Mucosa of stomach (tissue), 1 donor: ENCODE results near the gene NOSTRIN.

Experiments used
- H3K27me3 ChIP-seq: one replicate; pipeline ENCODE4 v1.7.0; 2013; ENCODE audit warnings: mild to moderate bottlenecking, low read length; ENCODE audit not compliant: control insufficient read depth, insufficient read depth
- H3K36me3 ChIP-seq: one replicate; pipeline ENCODE4 v1.7.0; 2013; ENCODE audit warnings: low read length; ENCODE audit not compliant: control insufficient read depth, insufficient read depth
- H3K4me1 ChIP-seq: one replicate; pipeline ENCODE4 v1.7.0; 2013; ENCODE audit warnings: mild to moderate bottlenecking, low read length; ENCODE audit not compliant: control insufficient read depth, insufficient read depth
- H3K4me3 ChIP-seq: one replicate; pipeline ENCODE4 v1.7.0; 2013; ENCODE audit warnings: low read length
- H3K9ac ChIP-seq: one replicate; pipeline ENCODE4 v1.7.0; 2013; ENCODE audit warnings: mild to moderate bottlenecking, low read length, moderate library complexity
- H3K9me3 ChIP-seq: one replicate; pipeline ENCODE4 v1.7.0; 2013; ENCODE audit warnings: mild to moderate bottlenecking, low read length, moderate library complexity; ENCODE audit not compliant: control insufficient read depth
- donor health status: Pancreatic carcinoma.

Gene NOSTRIN

DNA sequence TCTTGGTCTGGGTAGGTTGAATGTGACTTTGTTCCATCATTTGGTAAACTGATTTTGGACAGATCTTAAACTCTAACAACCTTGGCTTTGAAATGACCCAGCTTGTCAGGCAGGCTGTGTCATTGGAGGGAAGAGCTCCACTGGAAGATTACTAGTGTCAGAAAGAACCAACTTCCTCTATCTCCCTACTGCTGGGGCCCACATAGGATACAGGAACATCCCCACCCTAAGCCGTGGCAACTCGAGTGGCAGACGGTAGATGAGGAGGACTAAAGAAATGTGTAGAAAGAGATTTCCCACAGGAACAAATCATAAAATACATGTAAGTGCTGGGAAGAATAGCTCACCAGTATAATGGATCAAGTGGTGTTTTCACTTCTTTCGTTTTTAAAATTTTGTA lies 94.3 kb downstream of the NOSTRIN start:
- no peaks in the 10 kb centered on the region for H3K4me1 ChIP-seq
- H3K27me3 ChIP-seq, result no peaks in the 10 kb centered on the region
- no peak overlapping the region for H3K9ac ChIP-seq
- H3K36me3 ChIP-seq, result no peaks in the 10 kb centered on the region
- H3K4me3 ChIP-seq, result no peak overlapping the region
- no peaks in the 10 kb centered on the region for H3K9me3 ChIP-seq

DNA sequence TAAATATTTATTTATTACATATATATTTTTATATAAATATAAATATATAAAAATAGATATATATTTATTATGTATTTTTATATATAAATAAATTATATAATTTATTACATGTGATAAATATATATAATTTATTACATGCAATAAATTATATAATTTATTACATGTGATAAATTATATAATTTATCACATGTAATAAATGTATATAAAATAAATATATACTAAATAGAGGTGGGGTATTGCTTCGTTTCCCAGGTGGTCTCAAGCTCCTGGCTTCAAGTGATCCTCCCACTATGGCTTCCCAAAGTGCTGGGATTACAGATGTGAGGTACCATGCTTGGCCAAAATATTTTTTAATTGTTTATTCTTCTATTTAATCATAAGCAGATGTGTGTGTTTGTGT lies 95.0 kb downstream of the NOSTRIN start:
- no peaks in the 10 kb centered on the region for H3K36me3 ChIP-seq
- no peaks in the 10 kb centered on the region for H3K9me3 ChIP-seq
- no peak overlapping the region for H3K4me3 ChIP-seq
- no peaks in the 10 kb centered on the region for H3K27me3 ChIP-seq
- H3K4me1 ChIP-seq, result no peaks in the 10 kb centered on the region
- no peak overlapping the region for H3K9ac ChIP-seq

DNA sequence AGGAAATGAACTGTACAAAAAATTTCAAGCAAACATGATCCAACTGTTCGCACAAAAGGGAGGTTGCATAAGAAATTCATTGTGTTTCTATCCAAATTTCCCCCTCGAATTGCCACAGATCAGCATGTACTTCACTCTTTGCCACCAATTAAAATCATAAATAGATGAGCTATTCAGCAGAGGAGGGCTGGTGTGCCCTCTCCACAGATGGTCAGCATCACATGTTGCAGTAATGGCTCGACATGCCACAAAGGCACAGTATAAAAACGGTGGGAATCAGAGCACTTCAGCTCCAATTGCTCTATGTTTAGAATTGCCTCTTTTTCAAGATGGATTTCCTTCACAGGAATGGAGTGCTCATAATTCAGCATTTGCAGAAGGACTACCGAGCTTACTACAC lies 98.6 kb downstream of the NOSTRIN start, which contains the start of gene G6PC2:
G6PC2 (plus strand) TSS at position 289 of the 400 bp plus-strand sequence; CDS start at position 330, 41 bp downstream.
- no peaks in the 10 kb centered on the region for H3K9me3 ChIP-seq
- H3K27me3 ChIP-seq, result no peaks in the 10 kb centered on the region
- no peaks in the 10 kb centered on the region for H3K36me3 ChIP-seq
- no peak within 1 kb of the TSS for H3K9ac ChIP-seq
- no peaks in the 10 kb centered on the region for H3K4me1 ChIP-seq
- no peak within 1 kb of the TSS for H3K4me3 ChIP-seq

DNA sequence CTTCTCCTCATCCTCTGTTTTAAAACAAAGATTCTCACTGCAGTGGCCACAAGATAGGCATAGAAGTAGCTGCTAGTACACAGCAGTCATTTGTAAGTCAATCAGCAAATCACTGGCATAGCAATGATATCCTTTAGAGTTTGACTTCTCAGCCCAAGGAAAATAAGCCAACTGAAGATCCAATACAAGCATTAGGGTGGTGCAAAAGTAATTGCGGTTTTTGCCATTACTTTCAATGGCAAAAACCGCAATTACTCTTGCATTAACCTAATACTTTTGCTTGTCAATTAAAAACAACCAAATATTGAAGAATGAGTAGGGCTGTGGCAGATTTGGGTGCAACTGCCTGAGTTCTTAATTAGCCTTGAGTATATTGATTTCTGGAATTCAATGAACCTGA lies 101.5 kb downstream of the NOSTRIN start:
- Histone ChIP-seq H3K4me3 (no peak overlapping the region), H3K36me3 (no peaks in the 10 kb centered on the region)

DNA sequence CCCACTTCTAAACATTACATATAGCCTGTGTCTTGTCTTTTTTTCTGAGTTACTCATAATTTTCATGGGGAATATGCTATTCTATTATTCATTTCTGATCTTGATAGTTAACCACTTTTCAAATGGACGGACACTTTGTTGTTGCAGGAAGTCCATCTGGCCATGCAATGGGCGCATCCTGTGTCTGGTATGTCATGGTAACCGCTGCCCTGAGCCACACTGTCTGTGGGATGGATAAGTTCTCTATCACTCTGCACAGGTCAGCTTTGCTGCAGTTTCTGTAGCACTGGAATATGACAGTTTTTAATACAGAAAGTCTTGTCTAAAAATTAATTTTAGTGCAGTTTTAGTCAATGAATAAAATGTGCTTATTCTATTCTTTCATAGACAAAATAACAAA lies 101.9 kb downstream of the NOSTRIN start:
- H3K4me3 ChIP-seq, result no peak overlapping the region
- H3K27me3 ChIP-seq, result no peaks in the 10 kb centered on the region
- no peak overlapping the region for H3K9ac ChIP-seq
- H3K9me3 ChIP-seq, result no peaks in the 10 kb centered on the region
- H3K36me3 ChIP-seq, result no peaks in the 10 kb centered on the region
- H3K4me1 ChIP-seq, result no peaks in the 10 kb centered on the region

More for the DNA sequence above, 101.5 kb downstream of the NOSTRIN start:
- H3K9ac ChIP-seq, result no peak overlapping the region
- no peaks in the 10 kb centered on the region for H3K27me3 ChIP-seq
- H3K9me3 ChIP-seq, result no peaks in the 10 kb centered on the region
- no peaks in the 10 kb centered on the region for H3K4me1 ChIP-seq

DNA sequence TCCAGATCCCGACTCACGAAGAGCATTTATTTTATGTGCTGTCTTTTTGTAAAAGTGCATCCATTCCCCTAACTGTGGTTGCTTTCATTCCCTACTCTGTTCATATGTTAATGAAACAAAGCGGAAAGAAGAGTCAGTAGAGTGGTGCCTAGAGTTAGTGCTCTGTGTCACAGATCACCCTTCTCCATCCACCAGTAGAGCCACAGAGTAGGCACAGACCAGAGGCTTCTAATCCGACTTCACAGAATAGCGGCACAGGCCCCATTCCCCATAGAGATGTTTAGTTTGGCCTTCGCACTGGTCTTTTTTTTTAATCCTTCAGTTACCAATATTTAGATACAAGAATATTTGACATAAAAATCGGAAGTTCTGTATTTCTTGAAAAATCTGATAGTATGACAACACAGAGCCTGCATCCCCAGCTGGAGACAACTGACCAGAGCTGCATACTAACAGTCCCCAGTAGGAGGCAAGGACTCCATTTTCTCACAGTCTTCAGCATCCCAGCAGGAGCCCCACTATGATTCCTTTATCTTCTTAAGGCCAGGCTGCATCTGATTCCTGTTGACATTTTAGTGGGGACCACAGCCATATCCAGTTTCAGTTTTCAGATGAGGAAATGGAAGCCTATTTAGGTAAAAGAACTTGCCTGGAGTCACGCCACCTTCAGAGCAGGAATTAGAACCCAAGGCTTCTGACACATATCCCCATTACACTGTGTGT lies 105.7 kb downstream of the NOSTRIN start:
- H3K4me1 ChIP-seq, result no peaks in the 10 kb centered on the region
- H3K27me3 ChIP-seq, result peaks cover 15% of the 10 kb centered on the region
- H3K36me3 ChIP-seq, result no peaks in the 10 kb centered on the region
- no peak overlapping the region for H3K4me3 ChIP-seq
- H3K9ac ChIP-seq, result no peak overlapping the region
- no peaks in the 10 kb centered on the region for H3K9me3 ChIP-seq

DNA sequence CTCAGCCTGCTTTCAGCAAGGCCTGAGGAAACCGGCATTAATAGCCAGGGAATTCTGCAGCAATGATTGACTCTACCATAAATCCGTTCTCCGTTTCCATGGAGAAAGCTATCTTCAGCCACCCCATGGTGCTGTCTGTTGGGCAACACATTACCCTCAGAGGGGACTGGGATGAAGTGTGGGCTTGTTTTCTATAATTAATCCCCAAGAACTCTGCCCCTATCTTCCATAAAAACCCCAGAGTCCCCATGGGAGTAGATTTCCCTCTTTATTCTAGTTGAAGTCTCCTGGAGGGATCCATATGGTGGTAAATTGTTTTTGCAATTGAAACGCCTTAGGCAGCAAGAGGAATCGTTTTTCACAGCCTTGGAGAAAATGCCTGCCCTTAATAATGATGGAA lies 107.9 kb downstream of the NOSTRIN start:
- H3K27me3 ChIP-seq, result peaks cover 20% of the 10 kb centered on the region
- H3K9me3 ChIP-seq, result no peaks in the 10 kb centered on the region
- no peaks in the 10 kb centered on the region for H3K36me3 ChIP-seq
- H3K4me3 ChIP-seq, result no peak overlapping the region
- H3K4me1 ChIP-seq, result no peaks in the 10 kb centered on the region
- H3K9ac ChIP-seq, result no peak overlapping the region

DNA sequence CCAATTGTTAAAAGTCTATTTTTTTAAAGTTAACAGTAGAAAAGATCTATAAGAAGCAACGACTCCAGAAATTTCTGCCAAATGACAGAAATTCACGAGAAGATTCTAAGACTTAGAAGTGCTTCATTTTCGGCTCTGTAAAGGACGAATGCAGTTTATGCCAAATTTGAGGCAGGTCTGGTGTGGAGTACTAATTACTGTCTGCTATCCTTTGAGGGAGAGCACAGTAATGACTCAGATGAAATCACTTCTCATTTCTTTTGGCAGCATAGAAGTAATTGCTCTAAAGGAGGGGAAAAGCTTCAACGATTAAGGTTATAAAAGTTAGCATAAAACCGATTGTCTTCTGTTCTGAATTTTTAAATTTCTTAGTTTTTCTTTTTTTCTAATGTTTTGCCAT lies 110.0 kb downstream of the NOSTRIN start:
- H3K4me1 ChIP-seq, result no peaks in the 10 kb centered on the region
- H3K4me3 ChIP-seq, result no peak overlapping the region
- no peaks in the 10 kb centered on the region for H3K36me3 ChIP-seq
- H3K9me3 ChIP-seq, result no peaks in the 10 kb centered on the region
- H3K27me3 ChIP-seq, result peaks cover 20% of the 10 kb centered on the region
- no peak overlapping the region for H3K9ac ChIP-seq

DNA sequence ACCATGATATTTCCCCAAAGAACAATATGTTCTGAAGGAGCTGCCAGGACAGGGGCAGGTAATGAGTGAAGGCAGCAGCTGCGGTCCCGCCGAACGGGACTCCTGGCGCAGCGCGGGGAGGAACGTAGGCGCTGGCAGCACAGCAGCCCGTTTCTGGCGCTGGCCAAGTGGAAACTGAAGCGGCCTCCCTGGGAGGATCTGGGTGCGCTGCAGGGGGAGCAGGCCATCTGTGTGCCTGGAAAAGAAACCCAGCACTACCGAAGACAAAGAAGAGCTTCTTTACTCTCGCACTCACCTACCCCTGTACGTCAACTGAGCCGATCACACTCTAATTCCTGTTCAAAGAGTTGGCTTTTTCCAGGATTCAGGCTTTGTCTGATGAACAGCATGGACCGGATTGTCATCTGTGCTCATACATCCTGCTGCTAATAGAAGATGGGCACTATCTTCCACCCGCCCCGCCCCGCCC lies 110.5 kb downstream of the NOSTRIN start:
- H3K4me1 ChIP-seq, result no peaks in the 10 kb centered on the region
- H3K9me3 ChIP-seq, result no peaks in the 10 kb centered on the region
- no peak overlapping the region for H3K4me3 ChIP-seq
- H3K27me3 ChIP-seq, result peaks cover 20% of the 10 kb centered on the region
- H3K9ac ChIP-seq, result no peak overlapping the region
- H3K36me3 ChIP-seq, result no peaks in the 10 kb centered on the region

DNA sequence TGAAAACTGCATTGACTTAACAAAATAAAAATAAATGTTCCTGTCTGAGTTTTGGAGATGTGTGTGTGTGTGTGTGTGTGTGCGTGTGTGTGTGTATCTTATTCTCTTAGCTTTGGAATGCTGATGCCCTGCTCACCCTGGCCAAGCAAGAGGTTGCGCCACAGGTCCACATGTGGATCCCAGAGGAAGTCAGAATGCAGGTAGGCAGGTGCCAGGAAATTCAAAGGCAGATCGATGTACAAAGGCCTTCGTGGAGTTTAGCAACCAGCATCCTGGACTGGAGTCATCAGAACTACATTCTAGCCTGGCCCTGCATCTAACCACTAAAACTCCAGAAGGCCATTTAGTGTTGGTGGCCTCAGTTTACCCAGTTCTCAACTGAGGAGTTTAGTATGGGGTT lies 111.1 kb downstream of the NOSTRIN start:
- Histone ChIP-seq H3K9me3 (no peaks in the 10 kb centered on the region), H3K9ac (no peak overlapping the region), H3K27me3 (peaks cover 20% of the 10 kb centered on the region), H3K4me1 (no peaks in the 10 kb centered on the region), H3K36me3 (no peaks in the 10 kb centered on the region), H3K4me3 (no peak overlapping the region)
